HEK293 (cell line): ENCODE measurements around the gene AOAH.

Source experiments
- CTCF ChIA-PET: fragments of 350-600 bp; formaldehyde crosslinking; extraction: SDS; loops from one replicate; lab custom pipeline; 2021; ENCODE audit warnings: antibody characterized with exemption; lab: Yijun Ruan, JAX
- POLR2A ChIA-PET: fragments of 300-600 bp; formaldehyde crosslinking; extraction: SDS; loops from one replicate; lab custom pipeline; 2020; ENCODE audit warnings: antibody characterized with exemption, inconsistent platforms; lab: Yijun Ruan, JAX
- H3K27ac ChIP-seq: fragments of 200-500 bp; sonication (Bioruptor generic); 2 replicates; pipeline ENCODE4 v1.5.1; 2014; ENCODE audit warnings: low read depth, low read length, control low read depth, inconsistent platforms; ENCODE audit errors: extremely low read depth
- H3K36me3 ChIP-seq, 2 experiments: fragments of 200-500 bp in 1 of 2; sonication (Bioruptor generic) in 1 of 2; 1 replicate in 1 of 2; 2 replicates in 1 of 2; pipeline ENCODE4 v1.5.1; 2014 to 2017; ENCODE audit warnings: inconsistent platforms in 2 of 2, low read length in 2 of 2; ENCODE audit not compliant: control insufficient read depth in 2 of 2, insufficient read depth in 1 of 2
- H3K4me1 ChIP-seq: fragments of 200-500 bp; sonication (Bioruptor generic); 2 replicates; pipeline ENCODE4 v1.5.1; 2014; ENCODE audit warnings: mild to moderate bottlenecking, low read length, inconsistent platforms; ENCODE audit not compliant: control insufficient read depth, insufficient read depth
- H3K4me3 ChIP-seq: 2 replicates; pipeline ENCODE4 v1.5.1; 2011; ENCODE audit warnings: low read depth, mild to moderate bottlenecking, control low read depth, low read length, moderate library complexity
- H3K9me3 ChIP-seq: fragments of 200-500 bp; sonication (Bioruptor generic); 2 replicates; pipeline ENCODE4 v1.5.1; 2014; ENCODE audit warnings: low read depth, low read length, inconsistent platforms; ENCODE audit not compliant: control insufficient read depth, insufficient read depth
- ATF2 ChIP-seq: fragments of 450-650 bp; formaldehyde crosslinking; IDR thresholded peaks from 2 replicates; pipeline ENCODE4 v1.5.1; 2016; ENCODE audit warnings: missing biosample characterization, missing genetic modification characterization, low read depth
- HOXA7 ChIP-seq: sonication (generic); formaldehyde crosslinking; IDR thresholded peaks from 2 replicates; pipeline ENCODE4 v1.8.1; 2022; ENCODE audit warnings: missing genetic modification reagents, borderline replicate concordance
- HOXC10 ChIP-seq: sonication (generic); formaldehyde crosslinking; IDR thresholded peaks from 2 replicates; pipeline ENCODE4 v1.8.1; 2023; ENCODE audit warnings: mild to moderate bottlenecking, missing genetic modification reagents
- OSR2 ChIP-seq: fragments of 450-650 bp; formaldehyde crosslinking; IDR thresholded peaks from 2 replicates; pipeline ENCODE4 v1.5.1; 2016; ENCODE audit warnings: missing biosample characterization, missing genetic modification characterization
- PRDM2 ChIP-seq: fragments of 450-650 bp; formaldehyde crosslinking; IDR thresholded peaks from 2 replicates; pipeline ENCODE4 v1.5.1; 2016; ENCODE audit warnings: missing biosample characterization, missing genetic modification characterization, borderline replicate concordance
- SETDB1 ChIP-seq: IDR thresholded peaks from one replicate; pipeline ENCODE4 v1.6.1; 2017; ENCODE audit warnings: mild to moderate bottlenecking, low read length, moderate library complexity, mixed read lengths; ENCODE audit not compliant: insufficient read length
- SP3 ChIP-seq: fragments of 450-650 bp; formaldehyde crosslinking; IDR thresholded peaks from 2 replicates; pipeline ENCODE4 v1.5.1; 2016; ENCODE audit warnings: missing biosample characterization, missing genetic modification characterization
- YY1 ChIP-seq: fragments of 450-650 bp; formaldehyde crosslinking; IDR thresholded peaks from 2 replicates; pipeline ENCODE4 v1.5.1; 2018; ENCODE audit warnings: missing biosample characterization, missing genetic modification characterization
- ZBTB26 ChIP-seq: fragments of 450-650 bp; formaldehyde crosslinking; optimal IDR thresholded peaks from 2 replicates; pipeline ENCODE3; 2016; ENCODE audit warnings: missing biosample characterization, mild to moderate bottlenecking, missing genetic modification characterization
- ZBTB7A ChIP-seq: fragments of 450-650 bp; formaldehyde crosslinking; IDR thresholded peaks from 2 replicates; pipeline ENCODE4 v1.5.1; 2016; ENCODE audit warnings: low read depth, missing biosample characterization, missing genetic modification characterization
- ZEB2 ChIP-seq: fragments of 450-650 bp; formaldehyde crosslinking; IDR thresholded peaks from 2 replicates; pipeline ENCODE4 v1.5.1; 2016; ENCODE audit warnings: missing biosample characterization, missing genetic modification characterization
- ZNF112 ChIP-seq: fragments of 450-650 bp; formaldehyde crosslinking; IDR thresholded peaks from 2 replicates; pipeline ENCODE4 v1.5.0; 2017; ENCODE audit warnings: missing biosample characterization, missing genetic modification characterization
- ZNF132 ChIP-seq: fragments of 450-650 bp; formaldehyde crosslinking; IDR thresholded peaks from 2 replicates; pipeline ENCODE4 v1.5.1; 2017; ENCODE audit warnings: missing biosample characterization, missing genetic modification characterization, borderline replicate concordance
- ZNF155 ChIP-seq: fragments of 450-650 bp; formaldehyde crosslinking; IDR thresholded peaks from 2 replicates; pipeline ENCODE4 v1.5.1; 2016; ENCODE audit warnings: missing biosample characterization, missing genetic modification characterization
- ZNF169 ChIP-seq: fragments of 450-650 bp; formaldehyde crosslinking; IDR thresholded peaks from 2 replicates; pipeline ENCODE4 v1.5.1; 2016; ENCODE audit warnings: missing biosample characterization, missing genetic modification characterization
- ZNF174 ChIP-seq: fragments of 450-650 bp; formaldehyde crosslinking; IDR thresholded peaks from 2 replicates; pipeline ENCODE4 v1.5.0; 2017; ENCODE audit warnings: missing biosample characterization, mild to moderate bottlenecking, missing genetic modification characterization
- ZNF302 ChIP-seq: fragments of 450-650 bp; formaldehyde crosslinking; IDR thresholded peaks from 2 replicates; pipeline ENCODE4 v1.5.1; 2016; ENCODE audit warnings: missing biosample characterization, missing genetic modification characterization, low read depth
- ZNF423 ChIP-seq: fragments of 450-650 bp; formaldehyde crosslinking; IDR thresholded peaks from 2 replicates; pipeline ENCODE4 v1.5.1; 2016; ENCODE audit warnings: missing biosample characterization, missing genetic modification characterization
- ZNF521 ChIP-seq: fragments of 450-650 bp; formaldehyde crosslinking; IDR thresholded peaks from 2 replicates; pipeline ENCODE4 v1.5.1; 2017; ENCODE audit warnings: missing biosample characterization, mild to moderate bottlenecking, missing genetic modification characterization
- ZNF530 ChIP-seq: fragments of 450-650 bp; formaldehyde crosslinking; IDR thresholded peaks from 2 replicates; pipeline ENCODE4 v1.5.1; 2016; ENCODE audit warnings: low read depth, missing biosample characterization, missing genetic modification characterization
- ZNF560 ChIP-seq: fragments of 450-650 bp; formaldehyde crosslinking; IDR thresholded peaks from 2 replicates; pipeline ENCODE4 v1.5.1; 2017; ENCODE audit warnings: missing biosample characterization, missing genetic modification characterization, borderline replicate concordance
- ZNF629 ChIP-seq: fragments of 450-650 bp; formaldehyde crosslinking; IDR thresholded peaks from 2 replicates; pipeline ENCODE4 v1.5.1; 2017; ENCODE audit warnings: missing biosample characterization, missing genetic modification characterization
- ZNF658 ChIP-seq: fragments of 450-650 bp; formaldehyde crosslinking; IDR thresholded peaks from 2 replicates; pipeline ENCODE4; 2016; ENCODE audit warnings: missing biosample characterization, missing genetic modification characterization
- ZNF660 ChIP-seq: fragments of 450-650 bp; IDR thresholded peaks from 2 replicates; pipeline ENCODE4 v1.5.1; 2018; ENCODE audit warnings: missing biosample characterization, mild to moderate bottlenecking, missing genetic modification characterization
- ZNF768 ChIP-seq: fragments of 450-650 bp; formaldehyde crosslinking; IDR thresholded peaks from 2 replicates; pipeline ENCODE4 v1.5.1; 2018; ENCODE audit warnings: missing biosample characterization, mild to moderate bottlenecking, missing genetic modification characterization
- ZNF792 ChIP-seq: fragments of 450-650 bp; formaldehyde crosslinking; IDR thresholded peaks from 2 replicates; pipeline ENCODE4 v1.5.1; 2016; ENCODE audit warnings: missing biosample characterization, missing genetic modification characterization
- ZNF830 ChIP-seq: fragments of 450-650 bp; IDR thresholded peaks from 2 replicates; pipeline ENCODE4 v1.5.0; 2018; ENCODE audit warnings: missing biosample characterization, missing genetic modification characterization, low read depth, mild to moderate bottlenecking, moderate library complexity
- ZNF837 ChIP-seq: fragments of 450-650 bp; formaldehyde crosslinking; IDR thresholded peaks from 2 replicates; pipeline ENCODE4 v1.5.1; 2016; ENCODE audit warnings: missing biosample characterization, missing genetic modification characterization
- ZSCAN23 ChIP-seq: fragments of 450-650 bp; formaldehyde crosslinking; IDR thresholded peaks from 2 replicates; pipeline ENCODE4 v1.5.1; 2016; ENCODE audit warnings: missing biosample characterization, missing genetic modification characterization
- ZSCAN30 ChIP-seq: fragments of 450-650 bp; IDR thresholded peaks from 2 replicates; pipeline ENCODE4 v1.5.1; 2018; ENCODE audit warnings: missing biosample characterization, mild to moderate bottlenecking, missing genetic modification characterization, moderate library complexity

Gene AOAH

GRCh38 chr7:36766451-36766850, 42.2 kb upstream of the AOAH start (continued):
- TF ChIP-seq ZNF132 (tag by site-specific recombination): no peak
- TF ChIP-seq ATF2 (tag by site-specific recombination): no peak
- no peak for TF ChIP-seq ZNF560 (tag by site-specific recombination)

- ChIA-PET POLR2A (no interaction called here), CTCF (no interaction called here)
- H3K4me3 ChIP-seq: no peak overlapping the region
- no peak overlapping the region for H3K27ac ChIP-seq
- H3K4me1 ChIP-seq: no peaks in the 10 kb centered on the region
- no peaks in the 10 kb centered on the region for H3K36me3 ChIP-seq
- TF ChIP-seq ZNF792 (tag by site-specific recombination): no peak
- TF ChIP-seq ZNF112 (tag by site-specific recombination): no peak
- no peak for TF ChIP-seq ZEB2 (tag by site-specific recombination)
- no peak for TF ChIP-seq HOXA7
- TF ChIP-seq ZNF155: no peak
- no peak for TF ChIP-seq ZNF658 (tag by site-specific recombination)
- TF ChIP-seq ZNF169 (tag by site-specific recombination): no peak
- TF ChIP-seq SP3 (tag by site-specific recombination): no peak
- no peak for TF ChIP-seq ZNF629
- TF ChIP-seq ZNF660 (tag by site-specific recombination): no peak
- TF ChIP-seq ZBTB7A: no peak
- TF ChIP-seq ZNF521: no peak
- TF ChIP-seq ZNF837 (tag by site-specific recombination): no peak
- no peak for TF ChIP-seq ZBTB26 (tag by site-specific recombination)
- no peak for TF ChIP-seq ZNF174 (tag by site-specific recombination)
- no peak for TF ChIP-seq HOXC10 (CRISPR knock-in tag)
- no peak for TF ChIP-seq ZNF530 (tag by site-specific recombination)
- H3K9me3 ChIP-seq: no peaks in the 10 kb centered on the region
Measured at GRCh38 chr7:36765605-36766004, 41.3 kb upstream of the AOAH start.

GRCh38 chr7:36764929-36765328, 40.6 kb upstream of the AOAH start:
- H3K9me3 ChIP-seq: no peaks in the 10 kb centered on the region
- ChIA-PET POLR2A (no interaction called here), CTCF (interaction anchor here (1.1 kb wide), 1 partner anchor 11 kb away, joined by 3 read pairs; no protein-coding TSS in a partner anchor)
- TF ChIP-seq ZNF302 (no peak), SETDB1 (no peak), PRDM2 (tag by site-specific recombination) (no peak), ZNF560 (tag by site-specific recombination) (no peak), ZSCAN30 (tag by site-specific recombination) (no peak), OSR2 (tag by site-specific recombination) (no peak), ZNF423 (tag by site-specific recombination) (no peak), ZNF768 (tag by site-specific recombination) (no peak), YY1 (tag by site-specific recombination) (no peak), ZNF530 (tag by site-specific recombination) (no peak), ZSCAN23 (tag by site-specific recombination) (no peak), ZNF830 (tag by site-specific recombination) (no peak)

More at GRCh38 chr7:36764929-36765328, 40.6 kb upstream of the AOAH start:
- Histone ChIP-seq H3K4me1 (no peaks in the 10 kb centered on the region), H3K4me3 (no peak overlapping the region), H3K36me3 (no peaks in the 10 kb centered on the region), H3K27ac (no peak overlapping the region)
